ENCODE results near the gene NR2F6.

NR2F6 gene

DNA sequence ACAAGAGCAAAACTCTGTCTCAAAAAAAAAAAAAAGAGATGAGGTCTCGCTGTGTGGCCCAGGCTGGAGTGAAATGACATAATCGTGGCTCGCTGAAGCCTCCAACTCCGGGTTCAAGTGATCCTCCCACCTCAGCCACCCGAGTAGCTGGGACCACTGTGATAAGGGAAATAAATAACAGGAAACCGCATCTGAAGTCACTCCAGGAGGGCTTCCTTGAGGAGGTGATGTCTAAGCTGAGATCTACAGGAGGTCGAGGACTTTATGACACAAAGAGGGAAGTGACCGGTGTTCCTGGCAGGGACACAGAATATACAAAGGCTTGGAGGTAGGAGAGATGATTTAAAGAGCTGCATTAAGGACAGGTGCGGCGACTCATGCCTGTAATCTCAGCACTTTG lies 8.9 kb upstream of the NR2F6 start:
- Histone ChIP-seq H3K4me1 (ENCODE audit: low read length) (no peaks in the 10 kb centered on the region), H3K9me2 (replicated peaks; ENCODE audit: insufficient read depth, low read length) (no peaks in the 10 kb centered on the region), H3K4me3 (ENCODE audit: low read length) (no peak overlapping the region), H4K20me1 (ENCODE audit: insufficient read depth, low read length) (no peaks in the 10 kb centered on the region), H3K79me2 (ENCODE audit: low read length) (no peaks in the 10 kb centered on the region), H3K36me3 (replicated peaks; ENCODE audit: insufficient read depth, low read length) (no peaks in the 10 kb centered on the region), H3K9ac (ENCODE audit: low read length) (no peak overlapping the region), H3K9me3 (replicated peaks; ENCODE audit: insufficient read depth, low read length) (no peaks in the 10 kb centered on the region), H3K27ac (ENCODE audit: low read length) (no peak overlapping the region), H3F3A (ENCODE audit: insufficient read depth, low read length) (no peaks in the 10 kb centered on the region), H2AFZ (ENCODE audit: low read length) (no peak overlapping the region), H3K27me3 (replicated peaks; ENCODE audit: insufficient read depth, low read length) (peaks cover 28% of the 10 kb centered on the region), H3K4me2 (ENCODE audit: low read depth, low read length) (no peak overlapping the region)
- TF ChIP-seq EZH2 (optimal IDR thresholded peaks at IDR 0.05; ENCODE audit: low read depth, low read length) (no peak), EZH2phosphoT487 (IDR thresholded peaks at IDR 0.05; ENCODE audit: low read length) (no peak)
- TF ChIP-seq, protein P1, sequence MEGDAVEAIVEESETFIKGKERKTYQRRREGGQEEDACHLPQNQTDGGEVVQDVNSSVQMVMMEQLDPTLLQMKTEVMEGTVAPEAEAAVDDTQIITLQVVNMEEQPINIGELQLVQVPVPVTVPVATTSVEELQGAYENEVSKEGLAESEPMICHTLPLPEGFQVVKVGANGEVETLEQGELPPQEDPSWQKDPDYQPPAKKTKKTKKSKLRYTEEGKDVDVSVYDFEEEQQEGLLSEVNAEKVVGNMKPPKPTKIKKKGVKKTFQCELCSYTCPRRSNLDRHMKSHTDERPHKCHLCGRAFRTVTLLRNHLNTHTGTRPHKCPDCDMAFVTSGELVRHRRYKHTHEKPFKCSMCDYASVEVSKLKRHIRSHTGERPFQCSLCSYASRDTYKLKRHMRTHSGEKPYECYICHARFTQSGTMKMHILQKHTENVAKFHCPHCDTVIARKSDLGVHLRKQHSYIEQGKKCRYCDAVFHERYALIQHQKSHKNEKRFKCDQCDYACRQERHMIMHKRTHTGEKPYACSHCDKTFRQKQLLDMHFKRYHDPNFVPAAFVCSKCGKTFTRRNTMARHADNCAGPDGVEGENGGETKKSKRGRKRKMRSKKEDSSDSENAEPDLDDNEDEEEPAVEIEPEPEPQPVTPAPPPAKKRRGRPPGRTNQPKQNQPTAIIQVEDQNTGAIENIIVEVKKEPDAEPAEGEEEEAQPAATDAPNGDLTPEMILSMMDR (IDR thresholded peaks at IDR 0.05; ENCODE audit: low read length), result no peak
- no peak for DNase-seq

DNA sequence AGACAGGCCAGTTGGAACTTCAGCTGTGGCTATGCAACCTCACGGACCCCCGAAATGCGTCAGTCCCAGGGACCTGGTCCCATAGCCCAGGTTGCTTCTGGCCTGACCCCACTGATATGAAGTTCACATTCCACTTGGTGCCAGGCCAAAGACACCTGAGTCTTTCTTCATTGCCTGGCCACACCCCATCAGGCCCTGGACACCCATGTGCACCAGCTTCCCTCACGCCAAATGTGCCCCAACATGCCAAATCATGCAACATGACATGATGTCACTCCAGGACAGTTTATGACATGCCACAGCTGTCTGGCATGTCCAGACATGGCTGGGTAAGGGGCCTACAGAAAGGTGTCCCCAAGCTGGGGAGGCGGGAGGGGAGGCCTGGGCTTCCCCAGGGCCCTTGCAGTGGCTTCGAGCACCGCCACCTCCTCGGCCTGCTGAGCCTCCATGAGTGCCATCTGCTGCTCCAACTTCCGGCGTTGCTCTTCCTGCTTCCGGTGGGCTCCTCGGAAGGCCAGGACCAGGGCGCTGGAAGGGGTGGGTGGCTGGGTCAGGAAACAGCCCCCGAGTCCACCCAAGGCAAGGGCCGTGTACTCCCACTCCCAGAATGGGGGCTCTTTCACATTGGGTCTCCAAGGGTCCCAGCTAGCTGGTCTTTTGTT lies 4.3 kb upstream of the NR2F6 start:
- H3K4me2 ChIP-seq (ENCODE audit: low read depth, low read length), result no peak overlapping the region
- no peaks in the 10 kb centered on the region for H3K9me3 ChIP-seq (replicated peaks; ENCODE audit: insufficient read depth, low read length)
- peaks cover 10% of the 10 kb centered on the region for H3K27me3 ChIP-seq (replicated peaks; ENCODE audit: insufficient read depth, low read length)
- no peak overlapping the region for H3K9ac ChIP-seq (ENCODE audit: low read length)
- H3K79me2 ChIP-seq (ENCODE audit: low read length), result no peaks in the 10 kb centered on the region
- TF ChIP-seq EZH2phosphoT487 (IDR thresholded peaks at IDR 0.05; ENCODE audit: low read length) (no peak), EZH2 (optimal IDR thresholded peaks at IDR 0.05; ENCODE audit: low read depth, low read length) (no peak)
- TF ChIP-seq, protein P1 (IDR thresholded peaks at IDR 0.05; ENCODE audit: low read length), result no peak
- no peak overlapping the region for H3K4me3 ChIP-seq (ENCODE audit: low read length)
- H3F3A ChIP-seq (ENCODE audit: insufficient read depth, low read length), result peaks cover 7% of the 10 kb centered on the region; the same call in 1 of the 2 replicates
- no peak overlapping the region for H3K27ac ChIP-seq (ENCODE audit: low read length)
- no peak overlapping the region for H2AFZ ChIP-seq (ENCODE audit: low read length)
- no peak for DNase-seq
- peaks cover 6% of the 10 kb centered on the region; the same call in 1 of the 2 replicates for H3K4me1 ChIP-seq (ENCODE audit: low read length)
- no peaks in the 10 kb centered on the region for H4K20me1 ChIP-seq (ENCODE audit: insufficient read depth, low read length)
- no peaks in the 10 kb centered on the region for H3K36me3 ChIP-seq (replicated peaks; ENCODE audit: insufficient read depth, low read length)
- H3K9me2 ChIP-seq (replicated peaks; ENCODE audit: insufficient read depth, low read length), result no peaks in the 10 kb centered on the region

DNA sequence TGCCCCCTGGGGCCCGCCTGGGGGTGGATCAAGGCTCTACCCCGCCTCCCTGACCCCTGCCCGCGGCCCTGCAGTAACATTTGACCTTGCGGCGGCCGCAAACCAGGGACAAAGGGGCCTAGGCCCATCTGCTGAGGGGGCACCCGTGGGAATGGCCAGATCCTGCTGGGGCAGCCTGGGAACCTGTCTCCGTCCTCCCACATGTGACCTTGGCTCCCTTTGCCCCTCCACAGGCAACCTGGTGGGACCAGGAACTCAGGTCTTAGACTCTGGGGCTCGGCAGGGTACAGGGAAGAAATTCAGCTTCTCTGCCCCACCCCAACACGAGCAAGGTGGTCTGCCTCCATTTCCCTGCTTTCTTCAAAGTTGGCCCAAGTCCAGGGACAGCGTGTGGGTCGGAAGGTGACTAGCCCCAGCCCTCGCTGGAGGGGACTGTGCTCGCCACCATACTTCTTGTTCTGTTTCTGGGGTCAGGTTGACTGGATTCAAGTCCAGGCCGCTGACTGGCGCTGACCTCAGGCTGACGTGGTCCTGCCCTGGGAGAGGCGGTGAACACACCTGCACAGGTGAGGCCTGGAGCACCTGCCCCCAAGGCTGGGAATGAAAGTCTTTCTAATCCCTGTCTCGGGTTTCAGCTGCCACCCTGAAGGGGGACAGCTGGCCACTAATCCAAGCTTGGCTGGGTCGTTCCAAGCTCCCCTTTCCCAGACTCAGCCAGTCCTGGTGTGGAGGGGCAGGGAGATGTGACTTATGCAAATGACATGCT lies 2.5 kb upstream of the NR2F6 start:
- Histone ChIP-seq H3K4me3 (ENCODE audit: low read length) (no peak overlapping the region), H3K9me3 (replicated peaks; ENCODE audit: insufficient read depth, low read length) (no peaks in the 10 kb centered on the region), H3K27me3 (replicated peaks; ENCODE audit: insufficient read depth, low read length) (0 out of 2 replicates have a peak, but pooled peaks cover 3% of the 10 kb centered on the region), H3F3A (ENCODE audit: insufficient read depth, low read length) (peaks cover 7% of the 10 kb centered on the region; the same call in 1 of the 2 replicates), H3K4me2 (ENCODE audit: low read depth, low read length) (no peak overlapping the region), H3K9ac (ENCODE audit: low read length) (no peak overlapping the region), H3K9me2 (replicated peaks; ENCODE audit: insufficient read depth, low read length) (no peaks in the 10 kb centered on the region), H3K4me1 (ENCODE audit: low read length) (peaks cover 13% of the 10 kb centered on the region; the same call in 1 of the 2 replicates), H2AFZ (ENCODE audit: low read length) (no peak overlapping the region), H3K27ac (ENCODE audit: low read length) (no peak overlapping the region), H3K36me3 (replicated peaks; ENCODE audit: insufficient read depth, low read length) (no peaks in the 10 kb centered on the region), H4K20me1 (ENCODE audit: insufficient read depth, low read length) (no peaks in the 10 kb centered on the region), H3K79me2 (ENCODE audit: low read length) (peaks cover 13% of the 10 kb centered on the region)
- DNase-seq, result no peak
- TF ChIP-seq, protein P1 (IDR thresholded peaks at IDR 0.05; ENCODE audit: low read length), result no peak
- TF ChIP-seq EZH2 (optimal IDR thresholded peaks at IDR 0.05; ENCODE audit: low read depth, low read length), result no peak
- TF ChIP-seq EZH2phosphoT487 (IDR thresholded peaks at IDR 0.05; ENCODE audit: low read length), result no peak

All from MM.1S (cell line).